HG03520 (cell line): Measurements from ENCODE around the gene RNU4-1.

Experiments
- ATAC-seq: cut with Tn5 transposase; IDR thresholded peaks from one replicate; pipeline ENCODE4 v1.9.1; 2021; ENCODE audit warnings: mild to moderate bottlenecking, moderate library complexity; ENCODE audit not compliant: unreplicated experiment

RNU4-1 gene

GRCh38 chr12:120290609-120291305 is 2.3 kb downstream of the RNU4-1 start:
- ATAC-seq: no peak

DNA sequence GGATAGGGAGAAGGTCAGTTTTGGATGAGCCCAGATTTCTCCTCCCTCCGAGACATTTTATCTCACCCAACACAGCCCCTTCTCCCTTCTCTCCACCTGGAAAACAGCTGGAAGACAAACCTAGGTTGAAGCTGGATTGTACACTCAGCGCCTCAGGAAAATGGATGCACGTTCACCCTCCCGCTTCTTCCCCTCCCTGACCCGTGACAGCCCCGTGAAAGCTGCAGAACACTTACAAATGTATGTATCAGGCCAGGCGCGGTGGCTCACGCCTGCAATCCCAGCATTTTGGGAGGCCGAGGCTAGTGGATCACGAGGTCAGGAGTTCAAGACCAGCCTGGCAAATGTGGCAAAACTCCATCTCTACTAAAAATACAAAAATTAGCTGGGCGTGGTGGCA is 5.5 kb downstream of the RNU4-1 start:
- ATAC-seq: no peak

- ATAC-seq: no peak
These were observed 6.1 kb downstream of the RNU4-1 start for GRCh38 chr12:120286768-120287490.

- ATAC-seq: no peak
These were observed 8.7 kb downstream of the RNU4-1 start for GRCh38 chr12:120284381-120284780.

DNA sequence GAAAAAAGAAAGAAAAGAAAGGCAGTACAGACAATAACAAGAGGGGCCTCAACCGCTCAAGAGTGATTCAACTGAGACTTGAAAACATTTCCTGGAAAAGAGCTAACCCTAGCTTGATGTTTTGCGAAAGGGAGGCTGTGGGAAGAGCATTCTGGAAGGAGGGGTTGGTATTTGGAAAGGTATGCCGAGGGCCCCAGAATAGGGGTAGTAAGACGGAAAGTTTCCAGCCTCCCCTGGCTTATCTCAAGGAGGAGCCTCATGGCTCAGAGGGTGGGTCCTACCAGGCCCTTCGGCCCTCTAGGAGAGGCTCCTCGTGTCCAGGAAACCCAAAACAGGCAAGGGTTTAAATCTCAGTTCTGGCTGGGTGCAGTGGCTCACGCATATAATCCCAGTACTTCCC is 9.7 kb downstream of the RNU4-1 start:
- no peak for ATAC-seq

- ATAC-seq: no peak
These were observed 14.6 kb downstream of the RNU4-1 start for GRCh38 chr12:120278137-120279069.

- ATAC-seq: no peak
These were observed 16.3 kb downstream of the RNU4-1 start for GRCh38 chr12:120276734-120277133.

DNA sequence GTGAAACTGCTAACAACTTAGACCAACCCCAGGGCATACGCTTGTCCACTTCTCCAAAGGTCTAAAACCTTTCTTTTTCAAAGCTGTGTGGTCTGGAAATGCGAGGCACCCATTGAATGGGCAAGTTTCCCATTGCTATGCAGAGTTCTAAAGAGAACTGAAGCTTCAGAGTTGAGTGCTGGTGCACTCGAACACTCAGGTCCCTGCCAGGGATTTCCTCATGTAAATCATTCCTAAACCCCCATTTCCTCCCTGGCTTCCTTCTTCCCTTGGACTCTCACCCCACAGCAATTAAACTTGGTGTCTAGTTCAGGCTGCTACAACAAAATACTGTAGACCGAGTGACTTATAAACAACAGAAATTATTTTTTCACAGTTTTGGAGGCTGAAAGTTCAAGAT is 25.3 kb downstream of the RNU4-1 start:
- no peak for ATAC-seq

DNA sequence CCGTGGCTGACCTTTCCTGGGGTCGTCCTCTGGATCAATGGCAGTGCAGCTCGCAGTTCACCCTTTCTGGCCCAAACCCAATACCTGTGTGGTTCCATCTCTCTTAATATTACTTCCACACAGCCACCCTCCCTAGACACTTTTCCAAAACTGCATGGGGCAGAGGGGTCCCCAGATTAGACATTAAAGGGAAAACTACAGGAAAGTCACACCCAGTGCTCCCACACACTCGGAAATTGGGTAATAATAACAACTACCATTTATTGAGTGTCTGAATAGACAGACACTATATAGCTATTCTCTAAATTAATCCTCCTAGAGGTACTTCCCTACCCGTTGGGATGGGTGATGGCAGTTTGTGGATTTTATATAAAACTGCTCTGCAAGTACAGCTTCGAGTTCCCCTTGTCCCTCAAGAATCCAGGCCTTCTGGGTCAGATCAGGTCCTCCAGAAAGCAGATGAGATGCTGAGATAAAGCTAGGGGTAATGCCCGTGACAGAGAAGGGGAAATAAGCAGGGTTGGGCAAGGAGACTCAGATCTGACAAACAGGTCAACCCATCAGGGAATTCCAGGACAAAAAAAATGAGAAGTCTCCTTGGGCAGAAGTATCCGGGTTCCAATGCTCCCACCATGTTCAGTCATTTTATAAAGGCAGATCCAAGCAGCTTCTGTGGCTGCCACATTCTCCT is 26.7 kb downstream of the RNU4-1 start:
- ATAC-seq: no peak

DNA sequence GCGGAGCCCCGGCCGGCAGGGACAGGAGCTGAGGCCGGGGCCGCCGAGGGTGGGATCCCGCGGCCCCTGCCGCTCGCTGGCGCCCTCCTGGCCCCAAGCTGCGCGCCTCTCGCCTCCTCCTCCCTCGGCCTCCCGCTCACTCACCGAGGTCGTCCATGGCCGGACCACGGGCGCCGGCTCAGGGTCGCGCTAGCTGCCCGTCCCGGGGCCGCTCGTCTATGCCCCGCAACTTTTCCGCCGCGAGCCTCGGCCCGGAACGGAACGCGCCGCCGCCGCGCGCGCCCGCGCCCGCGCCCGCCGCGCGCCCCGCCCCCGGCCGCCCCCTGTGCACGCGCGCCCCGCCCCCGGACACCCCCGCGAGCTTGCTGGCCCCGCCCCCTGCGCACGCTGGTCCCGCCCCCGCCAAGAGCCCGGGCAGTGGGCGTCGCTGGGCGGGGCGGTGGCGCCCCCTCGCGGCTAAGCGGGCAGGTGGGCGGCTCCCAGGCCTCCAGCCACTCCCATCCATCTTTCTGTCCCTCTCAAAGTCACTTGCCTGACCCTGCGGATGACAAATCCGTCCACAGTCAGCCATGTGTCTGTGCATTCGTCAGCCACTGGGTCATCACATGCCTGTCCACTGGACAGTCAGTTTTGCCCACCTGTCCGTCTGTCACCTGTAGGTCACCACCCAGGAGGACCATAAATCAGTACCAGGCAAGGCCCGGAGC is 27.4 kb downstream of the RNU4-1 start, which contains the start of gene PXN:
Gene PXN, minus strand, starts transcription at position 258 of the 707 bp plus-strand sequence. Its CDS starts 101 bp downstream, at position 157.
- ATAC-seq: peak; percentile 35

GRCh38 chr12:120264904-120265472 is 28.0 kb downstream of the RNU4-1 start:
- no peak for ATAC-seq

GRCh38 chr12:120264086-120264903 is 28.7 kb downstream of the RNU4-1 start:
- ATAC-seq: no peak

DNA sequence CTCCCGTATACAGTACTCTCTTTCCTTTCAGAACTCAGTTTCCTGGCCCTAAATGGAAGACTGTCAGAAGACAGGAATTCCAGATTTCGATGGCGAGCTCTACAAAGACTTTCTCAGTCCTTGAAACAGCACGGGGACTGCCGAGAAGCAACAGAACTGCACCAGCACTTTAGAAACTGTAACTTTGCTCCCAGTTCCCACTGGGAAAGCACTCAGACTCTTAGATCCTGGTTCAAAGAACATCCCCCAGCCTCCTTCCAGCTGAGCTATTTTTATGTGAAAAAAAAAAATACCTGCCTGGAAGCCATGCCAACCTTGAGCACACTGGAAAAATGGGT is 29.3 kb downstream of the RNU4-1 start:
- ATAC-seq: no peak

- ATAC-seq: no peak
These were observed 29.9 kb downstream of the RNU4-1 start for GRCh38 chr12:120262852-120263747.

- ATAC-seq: no peak
These were observed 30.8 kb downstream of the RNU4-1 start for GRCh38 chr12:120261951-120262851.

DNA sequence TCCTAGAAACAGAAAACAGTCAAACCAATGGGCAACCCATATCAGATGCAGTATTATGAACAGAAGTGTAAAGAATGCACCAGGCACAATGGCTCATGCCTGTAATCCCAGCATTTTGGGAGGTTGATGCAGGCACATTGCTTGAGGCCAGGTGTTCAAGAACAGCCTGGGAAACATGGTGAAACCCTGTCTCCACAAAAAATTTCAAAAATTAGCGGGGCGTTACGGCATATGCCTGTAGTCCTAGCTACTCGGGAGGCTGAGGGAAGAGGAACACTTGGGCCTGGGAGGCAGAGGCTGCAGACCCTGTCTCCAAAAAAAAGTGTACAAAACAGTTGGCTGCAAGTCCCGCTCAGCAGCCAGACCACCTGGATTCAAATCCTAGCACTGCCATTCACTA is 32.4 kb downstream of the RNU4-1 start:
- ATAC-seq: no peak
